ENCODE data around the gene CXCL12.

CXCL12 gene

DNA sequence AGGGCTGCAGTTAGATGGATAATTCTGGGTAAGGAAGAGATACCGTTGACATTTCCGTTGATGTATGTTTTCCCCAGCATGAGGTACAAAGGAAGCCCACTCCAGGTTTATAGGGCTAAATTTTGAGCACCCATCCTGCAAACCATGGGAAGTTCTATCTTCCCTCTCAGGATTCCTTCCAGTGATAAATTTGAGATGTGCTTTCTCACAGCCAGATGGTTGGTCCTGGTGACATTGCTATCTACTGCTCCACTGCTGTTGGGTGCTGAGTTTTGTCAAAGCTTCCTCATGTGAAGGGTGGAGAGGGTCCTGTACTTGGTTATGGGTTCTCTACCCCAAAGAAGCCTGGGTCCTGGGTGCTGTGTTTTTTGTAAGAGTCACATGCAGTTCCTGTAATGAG lies 57.4 kb downstream of the CXCL12 start:
- no peak for DNase-seq
